Gastrocnemius medialis (tissue), 4 donors: ENCODE measurements around the gene TRIM46. TPM values are rescaled to one million over a fixed set of nuclear protein-coding genes. Genes with fewer than 3 reads are reported as not detected.

Experiments
- ATAC-seq, 2 donors: fragments of 150-250 bp; one replicate each; pipeline ENCODE4 v1.9.1; 2016
- DNase-seq, 2 donors: peaks; one replicate each; pipeline ENCODE4 v3.0.0-alpha.2; 2019
- H3K27ac ChIP-seq, 4 donors: fragments of 200-600 bp; sonication (generic); 1 replicate in 1 of 4; 2 replicates in 3 of 4; pipeline ENCODE4 v1.5.1; 2016 to 2018; ENCODE audit warnings: mild to moderate bottlenecking in 2 of 4, moderate library complexity in 1 of 4
- H3K27me3 ChIP-seq, 3 donors: fragments of 200-600 bp; sonication (generic) in 2 of 3; 1 replicate in 1 of 3; 2 replicates in 2 of 3; pipeline versions ENCODE4 v1.5.1 to v1.6.0; 2016 to 2019; ENCODE audit warnings: mild to moderate bottlenecking in 1 of 3, moderate library complexity in 1 of 3
- H3K36me3 ChIP-seq, 2 donors: fragments of 200-600 bp; sonication (generic) in 1 of 2; one replicate each; pipeline ENCODE4 v1.5.1; 2017 to 2018
- H3K4me1 ChIP-seq, 2 donors: fragments of 200-600 bp; sonication (generic) in 1 of 2; one replicate each; pipeline ENCODE4 v1.5.1; 2016 to 2017; ENCODE audit warnings: mild to moderate bottlenecking in 2 of 2
- H3K4me3 ChIP-seq, 4 donors: fragments of 200-600 bp; sonication (generic) in 3 of 4; 1 replicate in 1 of 4; 2 replicates in 3 of 4; pipeline ENCODE4 v1.5.1; 2016 to 2019; ENCODE audit warnings: mild to moderate bottlenecking in 2 of 4
- H3K9me3 ChIP-seq, 3 donors: fragments of 200-600 bp; sonication (generic) in 2 of 3; 1 replicate in 1 of 3; 2 replicates in 2 of 3; pipeline ENCODE4 v1.5.1; 2016 to 2019
- POLR2A ChIP-seq, 2 donors: fragments of 450-650 bp; IDR thresholded peaks; one replicate each; pipeline ENCODE4 v1.6.1; 2017; ENCODE audit warnings: antibody characterized with exemption in 2 of 2, mild to moderate bottlenecking in 2 of 2, moderate library complexity in 2 of 2
- in situ Hi-C, 4 donors: fragments of 200-750 bp; cut with MboI; loops; one replicate each; pipeline versions ENCODE4 v1.15.0 to v1.8.0; 2017; ENCODE audit warnings: low sequenced_read_pairs in 4 of 4
- intact Hi-C: fragments of 100-400 bp; cut with DNase I; formaldehyde crosslinking; loops from one replicate; pipeline ENCODE4 v1.15.1; 2023; ENCODE audit warnings: low total_unique reads
- total RNA-seq, 4 donors: library from RNA; depleted of rRNA; stranded (reverse); fragments of >200 nt; gene quantifications; one replicate each; pipeline versions ENCODE4 v1.1.0 to v1.2.3, GENCODE V29; 2016
- TF ChIP-seq, protein P1 (sequence below), 5 experiments: fragments of 450-650 bp in 3 of 5; fragments of 200-600 bp in 2 of 5; sonication (generic) in 2 of 5; IDR thresholded peaks in 4 of 5; conservative IDR thresholded peaks in 1 of 5; 1 replicate in 4 of 5; 2 replicates in 1 of 5; pipeline ENCODE4 v1.5.1; 2016 to 2019; ENCODE audit warnings: antibody characterized with exemption in 5 of 5, mild to moderate bottlenecking in 3 of 5, moderate library complexity in 3 of 5

Gene TRIM46
- total RNA-seq, 4 donors from 2014 or later = not detected

GRCh38 chr1:155130272-155131006 lies 43.2 kb upstream of the TRIM46 start:
- peak overlapping the region; percentile 80 to 100 (median 88) for H3K27ac ChIP-seq
- ATAC-seq (no peak), DNase-seq (no peak)
- TF ChIP-seq POLR2A (IDR thresholded peaks at IDR 0.05) = no peak
- TF ChIP-seq, protein P1, sequence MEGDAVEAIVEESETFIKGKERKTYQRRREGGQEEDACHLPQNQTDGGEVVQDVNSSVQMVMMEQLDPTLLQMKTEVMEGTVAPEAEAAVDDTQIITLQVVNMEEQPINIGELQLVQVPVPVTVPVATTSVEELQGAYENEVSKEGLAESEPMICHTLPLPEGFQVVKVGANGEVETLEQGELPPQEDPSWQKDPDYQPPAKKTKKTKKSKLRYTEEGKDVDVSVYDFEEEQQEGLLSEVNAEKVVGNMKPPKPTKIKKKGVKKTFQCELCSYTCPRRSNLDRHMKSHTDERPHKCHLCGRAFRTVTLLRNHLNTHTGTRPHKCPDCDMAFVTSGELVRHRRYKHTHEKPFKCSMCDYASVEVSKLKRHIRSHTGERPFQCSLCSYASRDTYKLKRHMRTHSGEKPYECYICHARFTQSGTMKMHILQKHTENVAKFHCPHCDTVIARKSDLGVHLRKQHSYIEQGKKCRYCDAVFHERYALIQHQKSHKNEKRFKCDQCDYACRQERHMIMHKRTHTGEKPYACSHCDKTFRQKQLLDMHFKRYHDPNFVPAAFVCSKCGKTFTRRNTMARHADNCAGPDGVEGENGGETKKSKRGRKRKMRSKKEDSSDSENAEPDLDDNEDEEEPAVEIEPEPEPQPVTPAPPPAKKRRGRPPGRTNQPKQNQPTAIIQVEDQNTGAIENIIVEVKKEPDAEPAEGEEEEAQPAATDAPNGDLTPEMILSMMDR (IDR thresholded peaks at IDR 0.05 in 4 of 5, conservative IDR thresholded peaks at IDR 0.05 in 1 of 5) = no peak
- peaks cover 0 to 12% of the 10 kb centered on the region in 2 donors for H3K36me3 ChIP-seq
- in situ Hi-C loops = no loop called here
- peaks cover 14 to 43% (median 34%) of the 10 kb centered on the region in 3 donors for H3K27me3 ChIP-seq
- no peaks in the 10 kb centered on the region for H3K9me3 ChIP-seq
- H3K4me3 ChIP-seq = peak overlapping the region; percentile 64 to 88 (median 74)
- intact Hi-C loops = loop anchor here (10.0 kb wide), 1 partner anchor 726 kb away; the partner anchor contains the start of gene IL6R
- peaks cover 41 to 66% of the 10 kb centered on the region in 2 donors for H3K4me1 ChIP-seq

- TF ChIP-seq POLR2A (IDR thresholded peaks at IDR 0.05) = no peak
- TF ChIP-seq, protein P1 (IDR thresholded peaks at IDR 0.05 in 4 of 5, conservative IDR thresholded peaks at IDR 0.05 in 1 of 5) = no peak
- Histone ChIP-seq H3K4me1 (peaks cover 41 to 59% of the 10 kb centered on the region in 2 donors), H3K27me3 (peaks cover 14 to 36% (median 26%) of the 10 kb centered on the region in 3 donors), H3K36me3 (peaks cover 0 to 12% of the 10 kb centered on the region in 2 donors), H3K4me3 (peak overlapping the region in 3 of 4 donors; percentile 64 to 80 (median 67)), H3K27ac (peak overlapping the region; percentile 80 to 100 (median 88)), H3K9me3 (no peaks in the 10 kb centered on the region)
- in situ Hi-C loops (no loop called here), intact Hi-C loops (loop anchor here (10.0 kb wide), 1 partner anchor 726 kb away; the partner anchor contains the start of gene IL6R)
- DNase-seq = peak; percentile 77 to 85
- ATAC-seq = peak; percentile 9 to 46
Observed at GRCh38 chr1:155131285-155131684, 42.4 kb upstream of the TRIM46 start.

DNA sequence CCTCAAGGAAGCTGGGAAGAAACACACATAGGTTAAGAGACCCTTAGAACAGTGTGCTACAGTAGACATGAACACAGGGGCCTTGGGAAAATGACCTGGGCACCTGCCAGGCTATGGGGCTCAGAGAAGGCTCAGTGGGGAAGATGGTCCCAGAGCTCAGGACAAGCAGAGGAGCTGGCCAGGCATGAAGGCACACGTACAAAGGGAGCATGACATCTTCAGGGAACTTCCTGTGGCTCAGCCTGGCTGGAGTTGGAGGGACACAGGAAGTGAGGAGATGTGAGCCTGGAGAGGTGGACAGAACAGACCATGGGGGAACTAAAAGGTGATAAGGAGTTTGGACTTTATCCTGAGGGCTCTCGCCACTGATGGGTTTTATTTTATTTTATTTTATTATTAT lies 41.8 kb upstream of the TRIM46 start:
- in situ Hi-C loops (no loop called here), intact Hi-C loops (loop anchor here (10.0 kb wide), 1 partner anchor 727 kb away; the partner anchor contains the start of gene IL6R)
- peak overlapping the region; percentile 80 to 100 (median 88) for H3K27ac ChIP-seq
- no peak for ATAC-seq
- TF ChIP-seq, protein P1 (IDR thresholded peaks at IDR 0.05 in 4 of 5, conservative IDR thresholded peaks at IDR 0.05 in 1 of 5) = no peak
- TF ChIP-seq POLR2A (IDR thresholded peaks at IDR 0.05) = no peak
- no peak for DNase-seq
- H3K27me3 ChIP-seq = peaks cover 14 to 30% (median 20%) of the 10 kb centered on the region in 3 donors
- no peaks in the 10 kb centered on the region for H3K9me3 ChIP-seq
- peaks cover 45 to 60% of the 10 kb centered on the region in 2 donors for H3K4me1 ChIP-seq
- H3K36me3 ChIP-seq = peaks cover 0 to 12% of the 10 kb centered on the region in 2 donors
- H3K4me3 ChIP-seq = peak overlapping the region in 1 of 4 donors; percentile 80

DNA sequence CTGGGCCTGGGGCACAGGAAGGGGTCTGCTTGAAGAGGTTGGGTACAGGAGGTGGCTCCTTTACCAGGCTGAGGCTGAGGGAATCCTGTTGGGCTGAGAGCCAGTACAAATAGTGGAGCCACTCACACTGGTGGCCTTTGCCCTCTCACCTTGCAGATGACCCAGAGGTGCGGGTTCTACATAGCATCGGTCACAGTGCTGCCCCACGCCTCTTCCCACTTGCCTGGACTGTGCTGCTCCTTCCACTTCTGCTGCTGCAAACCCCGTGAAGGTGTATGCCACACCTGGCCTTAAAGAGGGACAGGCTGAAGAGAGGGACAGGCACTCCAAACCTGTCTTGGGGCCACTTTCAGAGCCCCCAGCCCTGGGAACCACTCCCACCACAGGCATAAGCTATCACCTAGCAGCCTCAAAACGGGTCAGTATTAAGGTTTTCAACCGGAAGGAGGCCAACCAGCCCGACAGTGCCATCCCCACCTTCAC lies 39.8 kb upstream of the TRIM46 start:
- Histone ChIP-seq H3K36me3 (peaks cover 0 to 12% of the 10 kb centered on the region in 2 donors), H3K27ac (peak overlapping the region; percentile 96 to 100 (median 98)), H3K4me3 (no peak overlapping the region), H3K4me1 (peaks cover 54 to 55% of the 10 kb centered on the region in 2 donors), H3K9me3 (no peaks in the 10 kb centered on the region), H3K27me3 (peaks cover 4 to 11% (median 6%) of the 10 kb centered on the region in 3 donors)
- intact Hi-C loops (loop anchor here (2.0 to 10.0 kb wide), 2 partner anchors 39 to 729 kb away; partner anchors contain the start of genes IL6R, KRTCAP2 and TRIM46), in situ Hi-C loops (no loop called here)
- no peak for ATAC-seq
- TF ChIP-seq, protein P1 (IDR thresholded peaks at IDR 0.05 in 4 of 5, conservative IDR thresholded peaks at IDR 0.05 in 1 of 5) = no peak
- no peak for DNase-seq
